ENCODE data around the gene GPR153. TPM values are rescaled to one million over a fixed set of nuclear protein-coding genes. Genes with fewer than 3 reads are reported as not detected.
A peak's percentile ranks its signal among the peaks of the same experiment; 100 is the strongest.

GPR153 gene
- total RNA-seq, 1 donor from 2014 or later: 8.4 TPM

DNA sequence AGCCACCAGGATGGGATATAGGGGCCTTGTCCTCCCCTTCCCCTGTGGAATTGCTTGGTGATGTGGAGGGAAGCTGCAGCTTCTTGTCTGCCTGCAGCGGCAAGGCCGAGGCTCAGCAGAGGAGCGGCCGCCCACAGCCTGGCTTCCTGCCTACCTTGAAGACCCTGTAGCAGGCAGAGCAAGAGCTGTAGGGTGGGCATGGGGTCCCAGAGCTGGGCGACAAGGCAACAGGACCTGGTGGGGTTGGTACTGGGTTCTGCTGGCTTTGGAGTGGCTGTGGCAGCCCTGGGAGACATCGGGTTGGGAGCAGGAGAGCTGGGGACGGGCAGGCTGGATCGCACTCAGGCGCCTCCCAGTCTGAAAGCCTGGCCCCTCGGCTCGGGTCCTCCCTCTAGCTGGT is 5.7 kb upstream of the GPR153 start:
- Mint-ChIP-seq H3K9me3 (no peaks in the 10 kb centered on the region), H3K4me3 (no peak overlapping the region), H3K4me1 (peaks cover 60% of the 10 kb centered on the region), H3K27me3 (ENCODE audit: insufficient read depth, low read depth) (peaks cover 3% of the 10 kb centered on the region), H3K27ac (no peak overlapping the region), H3K36me3 (no peaks in the 10 kb centered on the region)
- Histone ChIP-seq H3F3A (ENCODE audit: low read depth) (peaks cover 16% of the 10 kb centered on the region), H3K4me2 (no peak overlapping the region), H3K27me3 (no peaks in the 10 kb centered on the region), H2AFZ (replicated peaks) (no peak overlapping the region), H3K9me3 (ENCODE audit: low read depth) (no peaks in the 10 kb centered on the region), H3K36me3 (no peaks in the 10 kb centered on the region), H3K4me3 (no peak overlapping the region), H3K4me1 (peaks cover 21% of the 10 kb centered on the region), H3K9ac (no peak overlapping the region), H4K20me1 (ENCODE audit: low read depth) (peaks cover 6% of the 10 kb centered on the region), H3K27ac (no peak overlapping the region), H3K79me2 (ENCODE audit: low read depth) (no peaks in the 10 kb centered on the region)
- DNase-seq (ENCODE audit: low spot score): no peak
- TF ChIP-seq EZH2 (IDR thresholded peaks at IDR 0.05) (no peak), EZH2phosphoT487 (IDR thresholded peaks at IDR 0.05) (no peak), CTCF (IDR thresholded peaks at IDR 0.05) (no peak)

DNA sequence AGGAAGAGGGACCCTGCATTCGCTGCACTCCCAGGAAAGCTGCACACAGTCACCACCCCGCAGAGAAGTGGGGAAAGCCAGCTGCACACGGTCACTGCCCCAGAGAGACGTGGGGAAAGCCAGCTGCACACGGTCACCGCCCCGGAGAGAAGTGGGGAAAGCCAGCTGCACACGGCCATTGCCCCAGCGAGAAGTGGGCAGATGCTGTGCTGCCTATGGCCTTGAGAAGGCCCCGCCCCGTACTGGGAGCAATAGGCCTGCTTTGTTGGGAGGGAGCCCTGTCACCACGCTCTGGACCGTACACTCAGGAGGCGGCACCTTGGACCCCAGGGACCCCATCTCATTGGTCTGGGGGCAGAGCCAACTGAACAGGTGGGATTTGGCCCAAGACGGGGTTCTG is 4.3 kb upstream of the GPR153 start:
- Histone ChIP-seq H3K27ac (no peak overlapping the region), H3K27me3 (no peaks in the 10 kb centered on the region), H3K4me1 (peaks cover 23% of the 10 kb centered on the region), H3K9me3 (ENCODE audit: low read depth) (no peaks in the 10 kb centered on the region), H3K4me2 (no peak overlapping the region), H3K9ac (no peak overlapping the region), H4K20me1 (ENCODE audit: low read depth) (peaks cover 4% of the 10 kb centered on the region), H2AFZ (replicated peaks) (no peak overlapping the region), H3F3A (ENCODE audit: low read depth) (peaks cover 23% of the 10 kb centered on the region), H3K79me2 (ENCODE audit: low read depth) (no peaks in the 10 kb centered on the region), H3K4me3 (no peak overlapping the region), H3K36me3 (no peaks in the 10 kb centered on the region)
- Mint-ChIP-seq H3K9me3 (no peaks in the 10 kb centered on the region), H3K27me3 (ENCODE audit: insufficient read depth, low read depth) (peaks cover 2% of the 10 kb centered on the region), H3K27ac (peak overlapping the region; percentile 37), H3K36me3 (no peaks in the 10 kb centered on the region), H3K4me1 (peaks cover 51% of the 10 kb centered on the region), H3K4me3 (peak overlapping the region; percentile 43)
- no peak for TF ChIP-seq CTCF (IDR thresholded peaks at IDR 0.05)
- no peak for TF ChIP-seq EZH2 (IDR thresholded peaks at IDR 0.05)
- TF ChIP-seq EZH2phosphoT487 (IDR thresholded peaks at IDR 0.05): no peak
- DNase-seq (ENCODE audit: low spot score): no peak

GRCh38 chr1:6263716-6264115 is 2.8 kb upstream of the GPR153 start:
- Histone ChIP-seq H3K27ac (no peak overlapping the region), H3K79me2 (ENCODE audit: low read depth) (peaks cover 10% of the 10 kb centered on the region), H3K4me1 (peaks cover 26% of the 10 kb centered on the region), H4K20me1 (ENCODE audit: low read depth) (peaks cover 15% of the 10 kb centered on the region), H3K9me3 (ENCODE audit: low read depth) (no peaks in the 10 kb centered on the region), H3K36me3 (no peaks in the 10 kb centered on the region), H3K4me2 (no peak overlapping the region), H3K9ac (no peak overlapping the region), H2AFZ (replicated peaks) (no peak overlapping the region), H3K27me3 (peaks cover 8% of the 10 kb centered on the region), H3F3A (ENCODE audit: low read depth) (peaks cover 32% of the 10 kb centered on the region), H3K4me3 (no peak overlapping the region)
- TF ChIP-seq EZH2phosphoT487 (IDR thresholded peaks at IDR 0.05) (no peak), CTCF (IDR thresholded peaks at IDR 0.05) (no peak), EZH2 (IDR thresholded peaks at IDR 0.05) (no peak)
- H3K4me1 Mint-ChIP-seq: peaks cover 52% of the 10 kb centered on the region
- no peak overlapping the region for H3K4me3 Mint-ChIP-seq
- no peaks in the 10 kb centered on the region for H3K9me3 Mint-ChIP-seq
- peaks cover 2% of the 10 kb centered on the region for H3K36me3 Mint-ChIP-seq
- H3K27ac Mint-ChIP-seq: no peak overlapping the region
- H3K27me3 Mint-ChIP-seq (ENCODE audit: insufficient read depth, low read depth): peaks cover 5% of the 10 kb centered on the region
- no peak for DNase-seq (ENCODE audit: low spot score)

All from neural progenitor cell (in vitro differentiated cells).